Right lobe of liver (tissue), 6 donors: Measurements from ENCODE around the gene TMEM244. TPM values are rescaled to one million over a fixed set of nuclear protein-coding genes. Genes with fewer than 3 reads are reported as not detected.

Experiments used
- ATAC-seq, 4 donors: fragments of 200-7000 bp; cut with Tn5 transposase; one replicate each; pipeline ENCODE4 v1.9.1; 2020; ENCODE audit warnings: mild to moderate bottlenecking in 4 of 4, moderate library complexity in 4 of 4
- DNase-seq, 3 donors: peaks; one replicate each; pipeline ENCODE4 v3.0.0-alpha.2; 2020
- H3K27ac ChIP-seq, 3 donors: fragments of 200-600 bp; one replicate each; pipeline ENCODE4 v1.8.0; 2022
- H3K27me3 ChIP-seq, 2 donors: fragments of 200-600 bp; one replicate each; pipeline ENCODE4 v1.8.0; 2022
- H3K36me3 ChIP-seq, 4 donors: fragments of 200-600 bp; sonication (generic) in 1 of 4; one replicate each; pipeline versions ENCODE4 v1.5.1 to v1.8.0; 2017 to 2022; ENCODE audit warnings: control low read depth in 1 of 4
- H3K4me1 ChIP-seq, 4 donors: fragments of 200-600 bp; sonication (generic) in 1 of 4; one replicate each; pipeline versions ENCODE4 v1.5.1 to v1.8.0; 2017 to 2022; ENCODE audit warnings: control low read depth in 1 of 4
- H3K4me3 ChIP-seq, 3 donors: fragments of 200-600 bp; one replicate each; pipeline ENCODE4 v1.8.0; 2022
- H3K9me3 ChIP-seq, 4 donors: fragments of 200-600 bp; sonication (generic) in 1 of 4; one replicate each; pipeline versions ENCODE4 v1.5.1 to v1.8.0; 2017 to 2022; ENCODE audit warnings: control low read depth in 1 of 4
- POLR2A ChIP-seq: fragments of 450-650 bp; IDR thresholded peaks from one replicate; pipeline ENCODE4 v1.6.1; 2017; ENCODE audit warnings: antibody characterized with exemption, mild to moderate bottlenecking
- WGBS: methylation state at CpG from one replicate; pipeline ENCODE4 v1.1.6; 2018; ENCODE audit warnings: low coverage, low lambda C conversion rate; ENCODE audit not compliant: insufficient coverage; ENCODE audit errors: missing lambda C conversion rate; 5-methylcytosine and 5-hydroxymethylcytosine counted together
- intact Hi-C, 2 donors: fragments of 100-400 bp; cut with DNase I; formaldehyde crosslinking; loops; one replicate each; pipeline versions ENCODE4 v1.11.2 to v1.14.1; 2022
- total RNA-seq, 6 experiments: library from RNA; depleted of rRNA in 2 of 6; stranded (reverse); fragments of >200 nt in 2 of 6; fragmentation: NEBNext Ultra II Directional in 3 of 6; extraction: Animal tissue kit (Norgen Biotek cat#: 25700) in 3 of 6; gene quantifications; one replicate each; pipeline versions ENCODE4 v1.1.0 to v1.2.4, GENCODE V29; 2016 to 2023
- TF ChIP-seq, protein P1 (sequence below), 4 donors: fragments of 200-600 bp in 3 of 4; fragments of 450-650 bp in 1 of 4; IDR thresholded peaks; one replicate each; pipeline versions ENCODE4 v1.5.1 to v1.8.0; 2016 to 2022; ENCODE audit warnings: antibody characterized with exemption in 4 of 4, mild to moderate bottlenecking in 2 of 4
- donor health status: DM: no; HTN: yes; CAD: no.
- donor health status: DM: no; HTN: no; CAD: no.
- donor health status: DM: no; HTN: no; CAD: no.
- donor health status: DM: no; HTN: yes; CAD: no.
- donor health status: DM: no; HTN: yes; CAD: no.

Gene TMEM244
- total RNA-seq, 6 experiments from 2014 or later, result not detected

DNA sequence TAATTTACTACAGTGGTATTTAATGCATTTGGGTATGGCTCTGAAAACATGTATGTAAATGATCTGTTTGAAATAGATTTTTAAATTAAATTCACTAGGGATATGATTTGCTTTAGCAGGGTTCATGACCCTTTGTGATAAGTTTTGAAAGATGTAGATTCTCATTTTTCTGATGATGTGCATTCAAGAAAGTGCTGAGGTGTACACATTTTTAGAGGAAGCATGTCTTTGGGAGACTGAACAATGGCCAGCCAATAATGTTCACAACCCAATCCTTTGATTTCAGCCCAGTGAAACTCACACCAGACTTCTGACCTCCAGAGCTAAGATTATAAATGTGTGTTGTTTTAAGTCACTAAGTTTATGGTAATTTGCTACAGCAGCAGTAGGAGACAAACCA lies 71.1 kb downstream of the TMEM244 start:
- Histone ChIP-seq H3K4me1 (peaks cover 0 to 21% (median 8%) of the 10 kb centered on the region in 4 donors), H3K9me3 (no peaks in the 10 kb centered on the region), H3K36me3 (no peaks in the 10 kb centered on the region), H3K27me3 (no peaks in the 10 kb centered on the region), H3K27ac (no peak overlapping the region), H3K4me3 (no peak overlapping the region)
- ATAC-seq (no peak), DNase-seq (no peak)
- TF ChIP-seq, protein P1, sequence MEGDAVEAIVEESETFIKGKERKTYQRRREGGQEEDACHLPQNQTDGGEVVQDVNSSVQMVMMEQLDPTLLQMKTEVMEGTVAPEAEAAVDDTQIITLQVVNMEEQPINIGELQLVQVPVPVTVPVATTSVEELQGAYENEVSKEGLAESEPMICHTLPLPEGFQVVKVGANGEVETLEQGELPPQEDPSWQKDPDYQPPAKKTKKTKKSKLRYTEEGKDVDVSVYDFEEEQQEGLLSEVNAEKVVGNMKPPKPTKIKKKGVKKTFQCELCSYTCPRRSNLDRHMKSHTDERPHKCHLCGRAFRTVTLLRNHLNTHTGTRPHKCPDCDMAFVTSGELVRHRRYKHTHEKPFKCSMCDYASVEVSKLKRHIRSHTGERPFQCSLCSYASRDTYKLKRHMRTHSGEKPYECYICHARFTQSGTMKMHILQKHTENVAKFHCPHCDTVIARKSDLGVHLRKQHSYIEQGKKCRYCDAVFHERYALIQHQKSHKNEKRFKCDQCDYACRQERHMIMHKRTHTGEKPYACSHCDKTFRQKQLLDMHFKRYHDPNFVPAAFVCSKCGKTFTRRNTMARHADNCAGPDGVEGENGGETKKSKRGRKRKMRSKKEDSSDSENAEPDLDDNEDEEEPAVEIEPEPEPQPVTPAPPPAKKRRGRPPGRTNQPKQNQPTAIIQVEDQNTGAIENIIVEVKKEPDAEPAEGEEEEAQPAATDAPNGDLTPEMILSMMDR (IDR thresholded peaks at IDR 0.05), result no peak
- TF ChIP-seq POLR2A, result no peak
- intact Hi-C loops, result no loop called here

DNA sequence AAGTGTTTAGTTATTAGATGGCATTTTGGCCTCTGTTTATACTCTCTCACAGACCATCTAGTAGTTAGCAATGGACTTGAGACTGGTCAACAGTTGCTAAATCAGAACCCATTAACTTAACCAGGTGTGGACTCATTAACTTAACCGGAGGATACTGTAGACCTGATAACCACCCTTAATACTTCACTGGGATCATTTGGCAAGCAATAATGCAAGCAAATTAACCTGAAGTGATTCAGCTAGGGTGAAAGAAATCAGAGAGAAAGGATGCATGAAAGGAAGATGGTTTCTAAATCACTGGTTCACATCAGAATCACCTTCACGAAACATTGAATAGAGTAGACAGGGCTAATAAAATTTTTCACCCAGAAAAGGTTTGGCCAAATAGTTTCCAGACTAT lies 73.3 kb downstream of the TMEM244 start:
- DNase-seq (no peak), ATAC-seq (no peak)
- 75% methylated on average over 2 of the region's 2 CpGs for WGBS
- Histone ChIP-seq H3K4me1 (peaks cover 0 to 19% (median 6%) of the 10 kb centered on the region in 4 donors), H3K27me3 (no peaks in the 10 kb centered on the region), H3K36me3 (no peaks in the 10 kb centered on the region), H3K27ac (no peak overlapping the region), H3K4me3 (no peak overlapping the region), H3K9me3 (no peaks in the 10 kb centered on the region)
- TF ChIP-seq POLR2A, result no peak
- TF ChIP-seq, protein P1 (IDR thresholded peaks at IDR 0.05), result no peak
- intact Hi-C loops, result no loop called here

DNA sequence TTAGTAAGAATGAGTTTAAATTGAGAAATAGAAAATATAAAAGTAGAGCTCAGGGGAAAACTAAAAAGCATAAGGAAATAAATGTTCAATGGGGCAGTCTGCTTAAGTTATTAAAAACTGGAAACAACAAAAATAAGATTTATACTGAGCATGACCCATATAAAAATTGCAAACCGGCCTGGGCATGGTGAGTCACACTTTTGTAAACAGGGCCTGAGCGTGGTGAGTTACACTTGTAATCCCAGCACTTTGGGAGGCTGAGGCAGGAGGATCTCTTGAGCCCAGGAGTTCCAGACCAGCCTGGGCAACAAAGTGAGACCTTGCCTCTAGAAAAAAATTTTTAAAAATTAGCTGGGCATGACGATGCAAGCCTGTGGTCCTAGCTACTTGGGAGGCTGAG lies 74.6 kb downstream of the TMEM244 start:
- Histone ChIP-seq H3K4me1 (peaks cover 0 to 12% (median 5%) of the 10 kb centered on the region in 4 donors), H3K27me3 (no peaks in the 10 kb centered on the region), H3K36me3 (no peaks in the 10 kb centered on the region), H3K4me3 (no peak overlapping the region), H3K27ac (no peak overlapping the region), H3K9me3 (no peaks in the 10 kb centered on the region)
- intact Hi-C loops, result no loop called here
- DNase-seq, result no peak
- 53% methylated on average over 3 of the region's 3 CpGs for WGBS
- ATAC-seq, result peak in 1 of 4 donors; percentile 24
- TF ChIP-seq, protein P1 (IDR thresholded peaks at IDR 0.05), result no peak
- no peak for TF ChIP-seq POLR2A

DNA sequence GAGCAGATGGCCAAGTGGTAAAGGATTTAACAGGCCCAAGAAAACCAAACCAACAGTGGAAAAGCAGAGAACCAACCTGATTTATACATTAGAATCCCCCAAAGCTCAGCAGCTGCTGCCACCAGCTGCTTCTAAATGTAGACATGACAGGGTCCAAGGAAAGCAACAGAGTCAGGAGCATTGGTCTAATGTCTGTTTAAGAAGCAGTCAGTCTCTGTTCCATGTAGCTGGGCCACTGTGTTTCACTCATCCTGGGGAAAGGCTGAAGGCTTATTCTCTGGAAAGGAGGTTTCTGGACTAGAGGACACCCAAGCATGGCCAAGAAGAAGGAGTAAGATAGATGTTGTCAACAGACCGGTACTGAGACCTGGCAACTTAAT lies 75.4 kb downstream of the TMEM244 start:
- no peaks in the 10 kb centered on the region for H3K9me3 ChIP-seq
- no peak overlapping the region for H3K27ac ChIP-seq
- DNase-seq (no peak), ATAC-seq (no peak)
- H3K4me1 ChIP-seq, result peaks cover 0 to 4% (median under 1%) of the 10 kb centered on the region in 4 donors
- H3K36me3 ChIP-seq, result no peaks in the 10 kb centered on the region
- H3K27me3 ChIP-seq, result no peaks in the 10 kb centered on the region
- TF ChIP-seq POLR2A, result no peak
- TF ChIP-seq, protein P1 (IDR thresholded peaks at IDR 0.05), result no peak
- no CpG with 5 or more reads among the region's 1 CpG for WGBS
- no peak overlapping the region for H3K4me3 ChIP-seq
- intact Hi-C loops, result no loop called here
